Measurements from ENCODE around the gene RAB9A.
"Not testable (repeated sequence)": the region's sequence is repeated elsewhere in the genome, so short reads cannot be mapped to it uniquely, and the experiment has no call there.

RAB9A gene

GRCh38 chrX:13670197-13670596 is 18.7 kb upstream of the RAB9A start:
- no peak for DNase-seq

DNA sequence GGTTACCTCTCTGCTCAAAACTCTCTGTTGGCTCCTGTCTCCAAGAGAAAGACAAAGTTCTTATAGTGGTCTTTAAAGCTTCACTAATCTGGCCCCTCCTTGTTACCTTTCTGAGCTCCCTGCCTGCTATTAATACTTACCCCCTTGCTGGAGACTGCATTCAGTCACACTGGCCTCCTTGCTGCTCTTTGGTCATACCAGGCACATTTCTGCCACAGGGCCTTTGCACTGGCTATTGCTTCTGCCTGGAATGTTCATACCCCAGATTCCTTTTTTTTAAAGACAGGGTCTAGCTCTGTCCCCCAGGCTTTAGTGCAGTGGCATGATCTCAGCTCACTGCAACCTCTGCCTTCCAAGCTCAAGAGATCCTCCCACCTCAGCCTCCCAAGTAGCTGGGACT is 15.9 kb upstream of the RAB9A start:
- DNase-seq, result no peak

GRCh38 chrX:13676885-13677284 is 12.0 kb upstream of the RAB9A start:
- DNase-seq, result no peak

GRCh38 chrX:13679700-13680099 is 9.2 kb upstream of the RAB9A start:
- DNase-seq, result not testable (repeated sequence)

- no peak for DNase-seq
Measured at GRCh38 chrX:13681595-13681994, 7.3 kb upstream of the RAB9A start.

- no peak for DNase-seq
Measured at GRCh38 chrX:13684361-13684760, 4.6 kb upstream of the RAB9A start.

DNA sequence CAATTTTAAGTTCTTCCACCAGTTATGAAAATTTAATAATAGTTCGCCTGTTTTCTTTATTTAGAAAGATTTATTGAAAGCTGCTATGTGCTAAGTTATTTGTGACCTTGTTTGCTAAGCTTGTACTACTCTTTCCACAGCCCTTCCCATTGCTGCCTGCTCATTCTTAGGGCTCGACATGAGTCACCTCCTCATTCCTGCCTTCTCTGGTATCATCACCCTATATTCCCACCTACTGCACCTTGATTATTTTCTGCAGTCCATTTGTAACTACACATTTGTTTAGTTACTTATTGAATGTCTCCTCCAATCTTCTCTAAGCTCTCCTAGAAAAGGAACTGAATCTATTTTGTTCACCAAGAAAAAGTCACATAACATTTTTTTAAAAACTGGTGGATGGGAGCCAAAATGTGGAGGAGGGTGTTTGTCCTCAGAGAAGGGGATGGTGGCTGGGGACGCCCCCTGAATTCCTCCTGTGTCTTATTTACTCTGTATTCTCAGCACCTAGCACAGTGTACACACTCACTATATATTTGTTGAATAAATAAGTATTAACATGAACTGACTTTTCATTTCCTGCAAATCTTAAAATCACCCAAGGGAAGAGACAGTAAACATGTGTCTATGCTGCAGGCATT is 3.7 kb upstream of the RAB9A start:
- no peak for DNase-seq

GRCh38 chrX:13687203-13687602 is 1.7 kb upstream of the RAB9A start:
- no peak for DNase-seq

DNA sequence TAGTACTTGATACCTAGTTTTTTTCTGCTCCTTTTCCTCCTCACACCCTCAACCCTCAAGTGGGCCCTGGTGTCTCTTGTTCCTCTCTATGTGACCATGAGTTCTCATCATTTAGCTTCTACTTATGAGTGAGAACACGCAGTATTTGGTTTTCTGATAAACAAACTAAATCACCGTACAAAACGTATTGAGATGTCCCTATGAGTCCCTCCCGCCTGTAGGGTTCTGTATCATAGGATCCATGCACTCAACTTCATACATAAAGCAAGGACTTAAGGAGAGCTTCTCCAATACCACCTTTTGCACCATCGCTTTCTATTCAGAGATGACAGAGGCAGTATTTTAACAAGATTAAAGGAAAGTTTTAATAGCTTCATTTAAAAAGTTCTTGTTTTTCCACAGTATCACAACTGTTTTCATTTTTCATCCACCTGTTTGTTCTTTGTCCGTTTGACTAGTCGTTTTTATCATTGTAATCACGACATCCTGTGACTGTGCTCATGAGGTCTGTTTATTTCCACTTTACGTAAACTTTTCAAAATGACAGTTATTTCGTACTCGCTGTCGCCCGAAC is 457 bp upstream of the RAB9A start:
- no peak for DNase-seq

DNA sequence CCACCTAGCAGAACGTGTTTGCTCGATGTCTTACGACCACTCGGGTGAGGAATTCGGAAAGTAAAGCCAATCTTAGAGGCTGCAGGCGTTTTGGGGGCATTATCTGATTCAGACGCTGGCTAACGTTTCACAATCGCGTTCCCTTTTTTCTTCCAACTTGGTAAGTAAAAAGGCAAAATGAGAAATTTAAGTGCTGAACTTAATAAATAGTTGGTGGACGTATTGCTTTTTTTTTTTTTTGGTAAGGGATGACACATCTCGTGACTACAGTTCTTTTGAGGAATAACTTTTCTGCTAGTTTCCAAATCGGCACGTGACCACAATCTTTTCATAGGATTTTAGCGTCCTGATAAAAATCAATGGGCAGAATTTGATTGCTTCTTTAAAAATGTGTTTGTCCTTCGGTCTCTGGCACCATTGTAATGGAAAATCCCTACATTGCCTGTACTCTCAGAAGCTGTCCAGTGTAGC is 848 bp downstream of the RAB9A start:
- no peak for DNase-seq

DNA sequence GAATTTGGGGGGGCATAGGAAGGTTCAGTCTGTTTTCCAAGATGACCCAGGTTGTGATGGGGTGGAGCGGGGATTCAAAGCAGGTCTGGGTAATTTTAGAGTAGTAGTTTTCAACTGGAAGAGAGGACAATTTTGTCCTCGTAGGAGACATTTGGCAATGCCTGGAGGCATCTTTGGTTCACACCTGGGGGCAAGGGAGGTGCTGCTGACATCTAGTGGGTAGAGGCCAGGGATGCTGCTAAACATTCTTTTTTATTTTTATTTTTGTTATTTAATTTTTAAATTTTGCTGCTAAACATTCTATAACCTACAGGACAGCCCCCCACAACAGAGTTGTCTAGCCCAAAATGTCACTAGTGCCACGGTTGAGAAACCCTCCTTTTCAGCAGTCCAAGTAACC is 1.9 kb downstream of the RAB9A start:
- DNase-seq, result no peak

DNA sequence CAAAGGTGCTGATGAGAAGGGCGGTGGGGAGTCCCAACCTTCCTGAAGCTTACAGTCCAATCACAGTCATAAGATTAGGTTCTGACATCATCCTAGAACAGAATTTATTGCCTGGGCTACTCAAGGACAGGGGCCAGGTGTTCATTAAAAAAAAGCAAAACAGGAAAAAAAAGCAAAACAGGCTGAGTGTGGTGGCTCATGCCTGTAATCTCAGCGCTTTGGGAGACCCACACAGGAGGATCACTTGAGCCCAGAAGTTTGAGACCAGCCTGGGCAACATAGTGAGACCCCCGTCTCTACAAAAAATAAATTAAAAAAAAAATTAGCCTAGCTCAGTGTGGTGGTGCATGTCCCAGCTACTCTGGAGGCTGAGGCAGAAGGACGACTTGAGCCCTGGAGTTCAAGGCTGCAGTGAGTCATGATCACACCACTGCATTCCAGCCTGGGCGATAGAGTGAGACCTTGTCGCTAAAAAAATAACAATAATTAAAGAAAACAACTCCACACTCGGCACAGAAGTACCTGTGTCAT is 3.0 kb downstream of the RAB9A start:
- DNase-seq, result no peak

DNA sequence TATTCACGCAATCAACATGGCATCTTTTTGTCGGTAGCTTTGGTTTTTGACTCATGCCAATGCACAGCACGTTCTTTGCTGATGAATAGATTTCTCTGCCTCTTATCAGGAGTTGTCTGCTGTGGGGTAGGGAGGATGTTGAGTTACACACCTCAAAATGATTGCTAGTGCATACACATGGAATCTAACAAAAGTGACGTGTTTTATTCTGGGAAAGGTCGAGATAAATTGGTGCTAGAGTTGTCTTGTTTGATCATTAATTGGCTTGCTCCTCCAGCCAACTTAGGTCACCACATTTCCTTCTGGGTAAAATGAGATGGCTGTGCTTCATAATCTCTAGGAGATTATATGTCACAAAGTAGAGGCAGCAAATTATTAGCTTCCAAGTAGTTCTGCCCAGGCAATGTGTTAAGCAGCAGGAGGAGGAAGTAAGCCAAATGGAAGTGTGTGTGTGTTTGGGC is 3.9 kb downstream of the RAB9A start:
- no peak for DNase-seq

DNA sequence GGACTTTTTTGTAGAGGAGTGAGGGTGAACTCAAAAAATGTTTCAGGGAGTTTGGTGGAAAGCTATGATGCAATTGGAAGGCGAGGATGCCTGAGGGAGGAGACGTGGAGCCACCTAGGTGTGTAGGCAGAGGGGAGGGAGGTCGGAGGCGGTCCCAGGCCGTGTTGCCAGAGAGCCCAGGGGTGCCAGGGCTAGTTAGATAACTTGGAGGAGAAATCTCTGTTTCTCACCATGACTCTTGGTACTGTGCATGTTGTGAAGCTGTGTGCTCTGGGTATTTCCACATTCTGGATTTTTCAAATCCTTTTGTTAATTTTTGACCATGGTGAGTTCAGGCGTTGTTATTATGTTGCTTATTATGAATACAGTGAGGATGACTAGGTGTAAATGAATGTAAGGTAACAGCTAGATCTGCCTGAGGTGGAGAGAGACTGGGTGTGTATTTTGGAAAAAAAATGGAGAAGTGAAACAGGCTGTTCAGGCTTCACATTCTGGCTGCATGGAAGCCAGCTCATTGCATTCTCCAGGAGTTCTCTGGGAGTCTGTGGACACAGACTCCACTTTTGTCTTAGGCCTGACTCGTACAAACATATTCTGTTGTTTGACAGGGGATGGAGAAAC is 4.5 kb downstream of the RAB9A start:
- DNase-seq, result no peak

DNA sequence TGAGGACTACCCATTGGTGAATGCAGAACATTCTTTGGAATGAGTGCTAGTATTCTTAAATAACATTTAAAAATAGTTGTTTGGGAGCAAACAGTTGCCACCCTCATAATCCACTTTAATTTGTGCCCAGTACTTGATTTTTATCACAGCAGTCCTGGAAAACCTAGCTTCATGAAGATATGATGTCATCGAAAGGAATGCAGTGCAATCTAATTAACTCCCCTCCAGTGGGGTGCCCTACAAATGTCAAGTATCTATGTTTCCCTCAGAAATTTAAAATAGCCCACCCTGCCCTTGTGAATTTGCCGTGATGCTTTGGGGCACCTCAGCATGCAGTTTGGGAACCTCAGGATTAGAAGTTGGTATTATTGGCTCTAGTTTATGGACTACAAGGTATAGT is 5.4 kb downstream of the RAB9A start:
- DNase-seq, result no peak

- no peak for DNase-seq
Measured at GRCh38 chrX:13694983-13695382, 6.1 kb downstream of the RAB9A start.

GRCh38 chrX:13695601-13696115 is 6.7 kb downstream of the RAB9A start:
- no peak for DNase-seq

DNA sequence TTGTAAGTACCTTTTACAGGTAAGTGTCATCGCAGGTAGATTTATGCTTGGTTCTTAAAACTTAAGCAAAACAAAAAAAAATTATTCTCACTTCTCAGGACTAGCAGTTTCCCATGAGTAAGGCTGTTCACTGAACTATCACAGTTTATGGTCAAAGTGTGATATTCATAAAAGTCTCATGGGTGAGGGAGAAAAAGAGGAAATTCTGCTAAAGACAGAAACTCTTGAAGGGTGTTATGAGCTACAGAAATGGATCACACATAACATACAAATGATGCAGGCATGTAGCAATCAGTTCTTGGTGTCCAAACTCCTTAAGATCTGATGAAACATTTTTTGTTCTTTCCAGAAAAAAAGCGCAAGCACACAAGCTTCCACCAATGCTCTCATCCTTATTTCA is 8.5 kb downstream of the RAB9A start:
- DNase-seq, result no peak

- DNase-seq, result no peak
Measured at GRCh38 chrX:13697976-13698375, 9.0 kb downstream of the RAB9A start.

DNA sequence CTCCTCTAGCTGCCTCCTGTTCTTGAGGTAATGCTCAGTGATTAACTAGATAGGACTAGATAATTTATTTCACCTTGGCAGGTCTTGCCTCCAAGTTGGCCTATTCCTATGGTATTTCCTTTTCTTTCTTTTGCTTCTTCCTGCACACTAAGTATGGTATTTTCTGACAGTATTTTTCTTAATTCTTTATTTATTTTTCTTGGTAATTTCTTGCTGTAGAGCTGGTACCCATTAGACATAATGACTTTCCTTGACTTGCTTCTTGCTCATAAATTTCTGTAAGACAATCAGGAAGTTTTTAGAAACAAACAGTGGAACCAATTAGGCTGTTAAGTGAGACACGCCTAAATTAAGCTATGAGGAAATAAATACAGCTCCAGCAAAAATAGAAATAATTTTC is 9.5 kb downstream of the RAB9A start:
- DNase-seq, result no peak

- DNase-seq, result no peak
Measured at GRCh38 chrX:13699183-13699826, 10.4 kb downstream of the RAB9A start.

DNA sequence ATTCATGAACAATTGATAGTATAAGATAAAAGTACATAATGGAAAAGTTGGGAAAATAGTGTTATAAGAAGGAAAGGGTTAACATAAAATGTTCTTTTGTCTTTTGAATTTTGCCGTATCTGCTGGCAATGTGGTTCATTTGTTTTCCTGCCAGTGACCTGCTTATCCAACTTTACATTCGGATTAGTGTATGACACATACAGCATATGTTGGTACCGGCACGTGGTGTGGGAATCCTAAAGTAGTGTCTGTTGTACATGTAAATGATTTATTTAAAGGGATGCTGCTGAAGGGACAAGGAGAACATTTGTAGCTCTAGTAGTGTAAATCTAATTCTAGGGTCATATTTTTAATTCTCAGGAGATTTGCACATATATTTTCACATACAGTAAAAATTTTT is 11.5 kb downstream of the RAB9A start:
- DNase-seq, result no peak

DNA sequence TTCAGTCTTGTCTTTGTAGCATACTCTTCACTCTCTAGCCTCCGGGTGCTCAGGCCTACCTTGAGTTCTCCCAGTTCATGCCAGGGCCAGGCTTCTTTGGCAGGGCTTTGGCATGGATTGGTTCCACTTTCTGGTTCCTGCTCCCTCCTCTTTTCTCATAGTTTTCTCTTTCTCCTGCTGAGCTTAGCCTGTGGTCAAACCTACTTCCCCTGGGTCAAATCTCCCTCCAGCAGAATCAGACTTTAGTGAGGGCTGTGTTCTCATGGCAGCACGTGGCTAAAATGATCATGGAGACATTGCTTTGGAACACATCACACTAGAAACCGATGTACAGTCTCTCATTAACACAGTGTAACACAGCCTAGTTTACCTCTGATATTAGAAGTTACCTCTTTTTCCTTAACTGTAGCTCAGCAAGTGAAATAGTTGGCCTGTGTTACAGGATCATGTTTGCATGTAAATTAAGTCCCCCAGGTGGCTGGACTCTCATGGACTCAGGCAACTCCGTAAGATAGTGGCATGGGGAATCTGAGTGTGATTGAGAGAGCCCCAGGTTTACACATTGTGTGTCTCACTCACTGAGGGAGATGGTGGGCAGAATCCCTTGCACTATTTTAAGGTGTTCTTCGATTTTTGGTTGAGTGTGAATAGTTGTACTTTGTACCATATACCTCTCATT is 13.3 kb downstream of the RAB9A start:
- DNase-seq, result no peak

Measured in NCI-H2081 (cell line).